Fibroblast of mammary gland (primary cell): Measurements from ENCODE around the gene MRPL34.
A peak's percentile ranks its signal among the peaks of the same experiment; 100 is the strongest.

Experiments
- DNase-seq: peaks from one replicate; pipeline ENCODE4 v3.0.0-alpha.2; 2010; ENCODE audit warnings: low read depth
- H3K4me3 ChIP-seq: 2 replicates; pipeline ENCODE4 v1.5.1; 2011; ENCODE audit warnings: low read depth, mild to moderate bottlenecking, low read length, moderate library complexity; ENCODE audit not compliant: control insufficient read depth
- CTCF ChIP-seq: conservative IDR thresholded peaks from 2 replicates; pipeline ENCODE4 v1.5.1; 2011; ENCODE audit warnings: low read depth, low read length, inconsistent platforms; ENCODE audit not compliant: control insufficient read depth, insufficient read depth

Gene MRPL34

DNA sequence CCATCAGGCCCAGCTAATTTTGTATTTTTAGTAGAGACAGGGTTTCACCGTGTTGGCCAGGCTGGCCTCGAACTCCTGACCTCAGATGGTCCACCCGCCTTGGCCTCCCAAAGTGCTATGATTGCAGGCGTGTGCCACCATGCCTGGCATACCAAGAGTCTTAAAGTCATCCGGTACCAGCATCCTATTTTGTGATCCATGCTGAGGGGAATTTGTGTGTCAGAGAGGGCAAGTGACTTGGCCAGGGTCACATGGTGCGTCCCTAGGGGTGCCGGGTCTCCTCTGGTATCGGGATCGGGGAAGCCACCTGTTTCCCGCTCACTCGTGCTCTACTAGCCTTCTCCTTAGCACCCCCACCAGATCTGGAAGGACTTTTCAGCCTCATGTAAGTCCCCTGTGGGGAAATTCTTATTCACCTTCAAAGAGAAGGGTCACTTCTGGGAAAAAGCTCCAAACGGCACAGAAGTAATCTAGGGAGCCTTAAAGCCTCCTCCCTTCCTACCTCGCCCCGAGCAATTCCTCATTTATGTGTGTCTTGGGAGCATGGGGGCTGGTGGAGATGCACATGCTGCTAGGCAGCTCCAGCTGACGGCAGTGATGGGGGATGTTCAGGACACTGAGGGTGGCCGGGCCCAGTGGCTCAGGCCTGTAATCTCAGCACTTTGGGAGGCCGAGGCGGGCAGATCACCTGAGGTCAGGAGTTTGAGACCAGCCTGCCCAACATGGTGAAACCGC is 30.1 kb upstream of the MRPL34 start:
- H3K4me3 ChIP-seq: no peak overlapping the region
- TF ChIP-seq CTCF: no peak
- DNase-seq: no peak

GRCh38 chr19:17279436-17279835 is 26.2 kb upstream of the MRPL34 start:
- peak; percentile 41 for DNase-seq
- H3K4me3 ChIP-seq: no peak overlapping the region
- TF ChIP-seq CTCF: no peak

GRCh38 chr19:17281391-17282304 is 24.0 kb upstream of the MRPL34 start, which contains the start of gene ANKLE1:
TSS of gene ANKLE1 (plus strand) at chr19:17281901. CDS start at chr19:17281921, 20 bp downstream.
- DNase-seq: no peak
- TF ChIP-seq CTCF: no peak
- H3K4me3 ChIP-seq: peak within 1 kb of the TSS; percentile 30

DNA sequence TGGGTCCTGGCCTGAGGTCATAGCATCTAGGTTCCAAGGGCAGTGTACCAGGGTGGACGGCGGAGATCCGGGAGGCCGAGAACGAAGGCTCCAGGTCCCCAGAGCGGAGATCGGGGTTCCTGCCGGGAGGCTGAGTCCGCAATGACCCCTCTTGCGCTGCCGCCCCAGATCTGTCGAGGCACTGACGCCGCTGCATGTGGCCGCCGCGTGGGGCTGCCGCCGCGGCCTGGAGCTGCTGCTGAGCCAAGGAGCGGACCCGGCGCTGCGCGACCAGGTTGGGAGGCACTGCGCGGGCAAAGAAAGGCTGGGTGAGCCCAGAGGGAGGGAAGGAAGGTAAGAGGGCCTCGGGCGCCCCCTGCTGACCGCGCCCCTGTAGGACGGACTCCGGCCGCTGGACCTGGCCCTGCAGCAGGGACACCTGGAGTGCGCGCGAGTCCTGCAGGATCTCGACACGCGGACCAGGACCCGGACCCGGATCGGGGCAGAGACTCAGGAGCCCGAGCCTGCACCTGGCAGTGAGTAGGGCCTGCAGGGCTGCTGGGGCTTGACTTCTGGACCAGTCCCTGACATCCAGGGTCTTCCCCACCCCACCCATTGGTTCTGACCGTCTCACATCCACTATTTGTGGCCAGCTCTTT is 23.1 kb upstream of the MRPL34 start:
- DNase-seq: peak; percentile 65
- TF ChIP-seq CTCF: peak; percentile 63
- H3K4me3 ChIP-seq: peak overlapping the region; percentile 30

DNA sequence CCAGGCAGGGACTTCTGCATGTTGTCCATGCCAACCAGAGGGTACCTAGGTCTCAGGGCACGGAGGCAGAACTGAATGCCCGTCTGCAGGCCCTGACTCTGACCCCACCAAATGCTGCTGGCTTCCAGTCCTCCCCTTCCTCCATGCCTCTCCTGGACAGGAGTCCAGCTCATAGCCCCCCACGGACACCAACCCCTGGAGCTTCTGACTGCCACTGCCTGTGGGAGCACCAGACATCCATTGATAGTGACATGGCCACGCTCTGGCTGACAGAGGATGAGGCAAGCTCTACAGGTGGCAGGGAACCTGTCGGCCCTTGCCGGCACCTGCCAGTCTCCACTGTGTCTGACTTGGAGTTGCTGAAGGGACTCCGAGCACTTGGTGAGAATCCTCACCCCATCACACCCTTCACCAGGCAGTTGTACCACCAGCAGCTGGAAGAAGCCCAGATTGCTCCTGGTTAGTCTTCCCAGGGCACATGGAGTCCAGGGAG is 22.1 kb upstream of the MRPL34 start:
- no peak for TF ChIP-seq CTCF
- no peak for DNase-seq

GRCh38 chr19:17285415-17286135 is 20.1 kb upstream of the MRPL34 start:
- no peak for DNase-seq
- no peak overlapping the region for H3K4me3 ChIP-seq
- no peak for TF ChIP-seq CTCF

More for the DNA sequence above, 22.1 kb upstream of the MRPL34 start:
- no peak overlapping the region for H3K4me3 ChIP-seq
